NCI-H460 (cell line): Measurements from ENCODE around the gene RNF141. TPM values are rescaled to one million over a fixed set of nuclear protein-coding genes. Genes with fewer than 3 reads are reported as not detected.

ENCODE experiments used
- DNase-seq: peaks from one replicate; pipeline ENCODE4 v3.0.0-alpha.2; 2016; ENCODE audit warnings: low read depth; ENCODE audit errors: extremely low read depth
- total RNA-seq: library from RNA; depleted of rRNA; stranded (reverse); fragments of >200 nt; shearing (Covaris generic); gene quantifications from 2 replicates; pipeline ENCODE4 v1.2.3, GENCODE V29; 2014

Gene RNF141
- total RNA-seq, 1 experiment from 2014 or later: 15.3 TPM

GRCh38 chr11:10561947-10562346, 21.0 kb upstream of the RNF141 start:
- DNase-seq: no peak

- DNase-seq: no peak
Measured at GRCh38 chr11:10561043-10561818, 20.2 kb upstream of the RNF141 start.

- DNase-seq: no peak
Measured at GRCh38 chr11:10558288-10558687, 17.3 kb upstream of the RNF141 start.

GRCh38 chr11:10556590-10556989, 15.6 kb upstream of the RNF141 start:
- DNase-seq: no peak

GRCh38 chr11:10551845-10552352, 10.9 kb upstream of the RNF141 start:
- no peak for DNase-seq

- DNase-seq: no peak
Measured at GRCh38 chr11:10551290-10551592, 10.3 kb upstream of the RNF141 start.

- no peak for DNase-seq
Measured at GRCh38 chr11:10550503-10551289, 9.7 kb upstream of the RNF141 start.

- DNase-seq: no peak
Measured at GRCh38 chr11:10544491-10545465, 3.8 kb upstream of the RNF141 start.

GRCh38 chr11:10543782-10544181, 2.8 kb upstream of the RNF141 start:
- DNase-seq: no peak

- no peak for DNase-seq
Measured at GRCh38 chr11:10542776-10543175, 1.8 kb upstream of the RNF141 start.

GRCh38 chr11:10541561-10541930, 559 bp upstream of the RNF141 start:
- DNase-seq: no peak

- DNase-seq: no peak
Measured at GRCh38 chr11:10540546-10540914, 457 bp downstream of the RNF141 start.

- DNase-seq: peak; percentile 9
Measured at GRCh38 chr11:10539339-10539738, 1.6 kb downstream of the RNF141 start.

- no peak for DNase-seq
Measured at GRCh38 chr11:10538924-10539323, 2.1 kb downstream of the RNF141 start.

GRCh38 chr11:10537600-10537999, 3.4 kb downstream of the RNF141 start:
- DNase-seq: no peak

GRCh38 chr11:10534316-10534715, 6.7 kb downstream of the RNF141 start:
- DNase-seq: no peak

GRCh38 chr11:10533323-10533722, 7.7 kb downstream of the RNF141 start:
- no peak for DNase-seq

GRCh38 chr11:10532526-10532925, 8.5 kb downstream of the RNF141 start:
- DNase-seq: no peak

GRCh38 chr11:10529279-10529678, 11.7 kb downstream of the RNF141 start:
- DNase-seq: no peak

GRCh38 chr11:10528121-10528520, 12.9 kb downstream of the RNF141 start:
- no peak for DNase-seq
